ENCODE data around the gene DHX32.
"Not testable (repeated sequence)": the region's sequence is repeated elsewhere in the genome, so short reads cannot be mapped to it uniquely, and the experiment has no call there.

The DHX32 gene

DNA sequence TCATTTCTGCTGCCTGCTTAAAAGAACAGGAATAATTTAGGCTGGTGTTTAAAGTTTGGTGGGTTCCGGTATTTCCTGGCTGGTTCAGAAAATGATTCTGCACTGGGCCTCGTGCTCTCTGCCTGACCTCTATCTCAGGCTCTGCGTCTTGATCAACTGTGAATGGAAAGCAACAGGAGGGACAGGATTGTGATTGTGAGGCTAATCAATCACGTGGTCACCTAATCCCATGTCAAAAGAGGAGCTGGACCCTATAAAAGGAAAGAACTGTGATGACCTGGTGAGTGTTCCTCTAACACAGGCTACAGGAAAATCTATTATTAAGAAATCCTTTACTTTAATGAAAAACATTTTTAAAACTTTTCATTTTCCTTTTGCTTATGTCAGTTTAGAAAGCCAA lies at the start of gene DHX32:
TSS of gene DHX32 (minus strand) at position 101 of the 400 bp plus-strand sequence. CDS start 468 bp downstream, outside the sequence.
- DNase-seq: no peak

GRCh38 chr10:125929618-125930017 lies 48.5 kb upstream of the DHX32 start:
- DNase-seq: no peak

DNA sequence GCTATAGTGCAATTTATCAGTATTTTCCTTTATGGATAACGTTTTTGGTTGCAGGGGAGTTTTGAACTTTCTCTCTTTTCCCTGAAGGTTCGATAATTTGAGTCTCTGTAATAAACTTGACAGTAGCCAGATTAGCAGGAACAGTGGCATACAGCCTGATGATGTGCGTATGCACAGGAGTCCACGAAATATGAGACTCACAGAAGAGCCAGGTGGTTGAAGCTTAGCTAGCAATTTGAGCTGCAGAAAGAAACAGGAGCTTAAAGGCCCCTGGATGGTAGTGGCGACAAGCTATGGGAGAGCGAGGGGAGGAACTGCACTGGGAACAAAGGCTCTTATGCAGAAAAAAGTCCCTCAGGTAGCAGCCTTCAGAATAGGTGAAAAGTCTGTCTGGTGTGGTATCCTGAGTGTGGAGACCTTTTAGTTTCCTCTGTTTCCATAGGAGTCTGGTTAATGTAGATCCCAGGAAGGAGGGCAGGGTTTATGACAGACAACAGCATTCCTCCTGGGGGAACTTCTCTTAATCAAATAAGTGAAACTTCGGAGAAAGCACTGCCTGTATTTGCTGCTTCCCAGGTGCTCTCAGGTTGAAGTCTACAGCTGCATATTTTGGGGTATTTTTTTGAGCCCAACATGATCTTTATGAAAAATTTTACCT lies 48.0 kb upstream of the DHX32 start:
- no peak for DNase-seq

DNA sequence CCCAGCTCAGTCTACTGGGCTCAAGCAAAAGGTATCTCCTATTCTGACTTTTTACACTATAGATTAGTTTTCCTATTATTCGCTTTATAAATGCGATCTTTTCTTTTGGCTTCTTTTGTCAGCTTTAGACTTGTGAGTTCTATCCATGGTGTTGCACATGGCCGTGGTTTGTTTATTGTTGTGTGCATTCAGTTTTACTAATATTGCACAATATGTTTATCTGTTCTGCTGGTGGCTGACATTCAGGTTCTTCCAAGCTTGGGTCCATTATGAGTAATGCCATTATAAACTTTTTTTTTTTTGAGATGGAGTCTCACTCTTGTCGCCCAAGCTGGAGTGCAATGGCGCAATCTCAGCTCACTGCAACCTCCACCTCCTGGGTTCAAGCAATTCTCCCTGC lies 46.2 kb upstream of the DHX32 start:
- DNase-seq: not testable (repeated sequence)

- no peak for DNase-seq
Measured at GRCh38 chr10:125926247-125926646, 45.2 kb upstream of the DHX32 start.

DNA sequence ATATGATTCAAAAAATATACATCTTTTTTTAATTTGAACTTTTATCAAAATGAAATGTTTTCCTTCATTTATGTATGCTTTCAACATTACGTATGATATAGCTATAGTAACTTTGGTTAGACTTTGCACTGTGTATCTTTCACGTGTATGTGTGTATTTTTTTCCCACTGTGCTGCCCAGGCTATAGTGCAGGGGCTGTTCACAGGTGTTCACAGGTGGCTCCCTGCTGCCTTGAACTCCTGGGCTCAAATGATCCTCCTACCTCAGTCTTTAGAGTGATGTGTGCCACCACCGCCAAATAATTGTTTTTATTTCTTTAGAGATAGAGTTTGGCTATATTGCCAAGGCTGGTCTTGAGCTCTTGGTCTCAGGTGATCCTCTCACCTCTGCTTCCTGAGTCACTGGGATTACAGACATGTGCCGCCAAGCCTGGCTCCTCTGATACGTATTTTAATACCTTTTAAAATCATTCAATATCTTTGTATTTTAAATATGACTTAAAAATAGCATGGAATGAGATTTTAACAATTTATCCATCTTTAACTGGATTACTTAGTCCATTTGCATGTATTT lies 44.3 kb upstream of the DHX32 start:
- no peak for DNase-seq

- not testable (repeated sequence) for DNase-seq
Measured at GRCh38 chr10:125921643-125922306, 40.7 kb upstream of the DHX32 start.

DNA sequence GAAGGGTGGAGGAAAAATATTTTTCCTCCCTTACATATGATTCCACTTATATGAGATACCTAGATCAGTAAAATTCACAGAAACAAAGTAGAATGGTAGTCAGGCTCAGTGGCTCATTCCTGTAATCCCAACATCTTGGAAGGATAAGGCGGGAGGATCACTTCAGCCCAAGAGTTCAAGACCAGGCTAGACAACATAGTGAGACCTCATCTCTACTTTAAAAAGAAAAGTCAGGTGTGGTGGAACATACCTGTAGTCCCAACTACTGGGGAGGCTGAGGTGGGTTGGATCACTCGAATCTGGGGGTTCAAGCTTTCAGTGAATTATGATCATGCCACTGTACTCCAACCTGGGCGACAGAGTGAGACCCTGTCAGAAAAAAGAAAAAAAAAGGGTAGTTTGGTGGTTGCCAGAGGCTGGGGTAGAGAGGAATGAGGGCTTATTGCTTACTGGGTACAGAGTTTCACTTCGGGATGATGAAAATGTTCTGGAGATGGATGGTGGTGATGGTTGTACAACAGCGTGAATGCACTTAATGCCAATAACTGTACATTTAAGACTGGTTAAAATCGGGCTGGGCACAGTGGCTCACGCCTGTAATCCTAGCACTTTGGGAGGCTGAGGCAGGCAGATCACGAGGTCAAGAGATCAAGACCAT lies 36.7 kb upstream of the DHX32 start:
- DNase-seq: not testable (repeated sequence)

- no peak for DNase-seq
Measured at GRCh38 chr10:125916977-125917376, 35.9 kb upstream of the DHX32 start.

DNA sequence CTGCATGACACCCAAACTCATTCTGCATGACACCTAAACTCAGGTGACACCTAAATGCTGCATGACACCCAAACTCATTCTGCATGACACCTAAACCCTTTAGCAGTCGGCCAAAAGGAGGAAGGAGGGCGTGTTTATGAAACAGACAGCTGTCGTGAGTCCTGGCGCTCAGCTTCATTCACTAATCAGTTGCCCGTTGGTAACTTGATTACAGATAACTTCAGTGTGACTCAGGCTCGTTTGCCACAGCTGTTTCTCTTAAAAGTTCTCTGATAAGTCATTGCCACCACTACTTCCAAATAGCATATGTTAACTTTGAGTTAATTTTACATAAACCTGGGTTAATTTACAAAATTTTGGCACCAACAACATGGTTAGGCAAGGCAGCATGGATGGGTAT lies 32.2 kb upstream of the DHX32 start:
- DNase-seq: not testable (repeated sequence)

DNA sequence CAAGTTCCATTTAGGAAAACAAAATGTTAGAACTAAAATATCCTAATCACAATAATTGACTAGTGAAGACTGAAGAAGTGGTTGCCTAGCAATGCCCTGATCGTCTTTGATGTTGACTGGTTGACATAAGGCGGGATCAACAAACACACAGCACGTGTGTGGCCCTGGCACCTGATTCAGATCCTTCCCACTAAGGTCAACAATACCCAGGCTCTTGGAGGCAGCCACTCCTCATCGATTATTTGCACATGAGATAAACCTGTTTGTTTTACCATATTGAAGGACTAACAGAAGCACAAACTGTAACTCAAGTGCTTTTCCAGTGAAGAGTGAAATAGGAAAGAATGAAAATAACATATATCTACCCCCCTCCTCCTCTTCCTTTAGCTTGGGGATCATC lies 30.9 kb upstream of the DHX32 start:
- no peak for DNase-seq

GRCh38 chr10:125911145-125911544 lies 30.1 kb upstream of the DHX32 start:
- no peak for DNase-seq

DNA sequence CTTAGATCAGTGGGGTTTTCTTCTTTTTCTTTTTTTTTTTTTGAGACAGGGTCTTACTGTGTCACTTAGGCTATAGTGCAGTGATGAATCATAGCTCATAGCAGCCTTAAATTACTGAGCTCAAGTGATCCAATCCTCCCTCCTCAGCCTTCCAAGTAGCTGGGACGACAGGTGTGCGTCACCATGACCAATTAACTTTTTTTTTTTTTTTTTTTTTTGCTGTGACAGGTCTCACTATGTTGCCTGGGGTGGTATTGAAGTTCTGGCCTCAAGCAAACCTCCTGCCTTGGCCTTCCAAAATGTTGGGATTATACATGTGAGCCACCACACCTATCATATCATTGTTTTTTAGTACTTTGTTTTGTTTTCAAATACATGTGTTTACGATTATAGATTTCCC lies 28.4 kb upstream of the DHX32 start:
- not testable (repeated sequence) for DNase-seq

DNA sequence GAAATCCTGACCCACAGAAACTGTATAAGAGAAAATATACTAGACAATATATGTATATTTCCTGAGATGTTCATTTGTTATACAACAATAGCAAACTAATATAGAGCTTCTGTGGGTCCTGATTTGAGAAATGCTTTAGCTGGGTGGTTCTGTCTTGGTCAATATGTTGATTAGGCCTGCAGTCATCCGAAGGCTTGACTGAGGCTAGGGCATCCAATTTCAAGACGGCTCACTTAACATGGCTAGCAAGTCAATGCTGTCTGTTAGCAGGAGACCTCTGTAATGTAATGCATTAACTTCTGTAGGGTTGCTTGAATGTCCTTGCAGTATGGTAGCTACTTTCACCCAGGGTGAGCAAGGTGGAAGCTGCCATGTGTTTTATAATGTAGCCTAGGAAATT lies 27.7 kb upstream of the DHX32 start:
- not testable (repeated sequence) for DNase-seq

DNA sequence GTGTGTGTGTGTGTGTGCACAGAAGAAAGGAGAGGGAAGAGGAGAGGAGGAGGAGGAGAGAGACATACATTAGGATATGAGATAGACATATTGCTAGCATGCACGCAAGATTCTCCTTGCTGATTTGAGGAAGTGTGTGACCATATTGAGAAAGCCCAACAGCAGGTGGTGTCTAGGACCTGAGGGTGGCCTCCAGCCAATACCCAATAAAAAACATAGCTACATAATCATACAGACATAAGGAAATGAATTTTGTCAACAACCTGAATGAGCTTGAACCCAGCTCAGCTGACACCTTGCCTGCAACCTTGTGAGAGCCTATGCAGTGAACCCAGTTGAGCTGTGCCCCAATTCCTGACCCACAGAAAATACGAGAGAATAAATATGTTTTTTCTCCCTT lies 26.5 kb upstream of the DHX32 start:
- not testable (repeated sequence) for DNase-seq

- not testable (repeated sequence) for DNase-seq
Measured at GRCh38 chr10:125905069-125905994, 24.2 kb upstream of the DHX32 start.

DNA sequence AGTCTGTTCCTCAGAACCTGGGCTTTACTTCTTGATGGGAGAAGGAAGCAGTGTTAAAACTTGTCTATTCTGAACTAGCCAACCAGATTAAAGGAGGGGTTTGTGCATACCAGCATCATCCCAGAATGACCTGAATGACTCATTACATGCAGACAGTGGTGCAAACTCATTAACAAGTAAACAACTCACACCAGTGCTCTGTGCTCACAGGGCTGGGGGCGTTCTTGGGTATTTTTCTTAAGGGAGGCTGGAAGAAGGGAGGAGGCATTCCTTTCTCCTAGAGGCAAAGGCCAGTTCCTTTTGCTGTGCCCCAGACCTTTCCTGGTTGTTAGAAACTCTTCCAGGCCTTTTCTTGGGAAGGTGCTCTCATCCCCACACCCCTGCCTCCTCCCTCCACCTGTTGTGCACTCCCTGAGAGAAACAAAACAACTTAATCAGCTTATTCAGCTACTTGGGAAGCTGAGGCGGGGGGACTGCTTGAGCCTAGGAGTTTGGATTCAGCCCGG lies 22.1 kb upstream of the DHX32 start:
- DNase-seq: not testable (repeated sequence)

DNA sequence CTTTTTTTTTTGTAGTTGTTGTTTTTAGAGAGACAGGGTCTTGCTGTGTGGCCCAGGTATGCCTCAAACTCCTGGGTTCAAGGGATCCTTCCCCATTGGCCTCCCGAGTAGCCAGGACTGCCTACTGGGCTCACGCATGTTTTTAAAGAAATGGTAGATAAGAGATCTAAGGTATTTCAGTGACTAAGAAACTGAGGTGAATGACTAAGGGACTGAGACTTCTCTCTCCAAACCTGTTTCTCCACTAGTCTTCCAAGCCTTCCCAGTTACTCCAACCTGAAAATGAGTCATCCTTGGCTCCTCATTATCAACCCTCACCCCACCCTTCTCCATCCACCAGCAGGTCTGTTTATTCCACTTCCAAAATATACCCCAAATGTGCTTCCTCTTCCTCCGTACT lies 19.9 kb upstream of the DHX32 start:
- DNase-seq: peak; percentile 37

DNA sequence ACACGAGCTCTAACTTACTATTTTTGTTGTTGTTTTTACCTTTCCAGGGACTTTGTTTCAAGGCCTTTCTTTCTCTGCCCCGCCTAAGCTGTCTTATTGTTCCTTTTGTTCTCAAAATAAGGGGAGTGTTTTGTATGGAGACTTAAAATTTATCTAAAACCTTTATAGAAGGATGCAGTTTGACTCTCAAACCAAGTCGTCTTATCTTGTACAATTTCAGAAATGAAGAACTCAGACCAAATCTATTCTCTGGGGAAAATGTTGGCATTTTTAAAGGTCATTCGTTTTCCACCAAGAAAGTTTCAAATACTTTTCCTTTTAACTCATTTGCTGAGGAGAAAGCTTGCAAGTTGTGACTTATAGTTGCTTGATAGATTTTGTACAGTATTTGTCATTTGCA lies 16.2 kb upstream of the DHX32 start:
- not testable (repeated sequence) for DNase-seq

- DNase-seq: peak; percentile 58
Measured at GRCh38 chr10:125896088-125896934, 15.2 kb upstream of the DHX32 start, which contains the start of gene FANK1. Gene FANK1 (plus strand): TSS chr10:125896564. CDS start chr10:125896643, 79 bp downstream.
